T-helper 2 cell treated with Interferon-gamma antibody and Interleukin-4, amounts not matched to agents 5 μg/mL and 100 μg/mL, for 36 hours (primary cell): ENCODE results near the gene INA.
"Not testable (repeated sequence)": the region's sequence is repeated elsewhere in the genome, so short reads cannot be mapped to it uniquely, and the experiment has no call there.

Experiments
- DNase-seq: peaks from one replicate; pipeline ENCODE4 v3.0.0; 2021; ENCODE audit warnings: low spot score
- H3K27ac Mint-ChIP-seq: one replicate; pipeline ENCODE4 v1.8.0; 2021; ENCODE audit warnings: mild to moderate bottlenecking, mixed read lengths
- H3K27me3 Mint-ChIP-seq: one replicate; pipeline ENCODE4 v1.8.0; 2021; ENCODE audit warnings: low read depth, mixed read lengths
- H3K36me3 Mint-ChIP-seq: one replicate; pipeline ENCODE4 v1.8.0; 2021; ENCODE audit warnings: low read depth, mixed read lengths
- H3K4me1 Mint-ChIP-seq: one replicate; pipeline ENCODE4 v1.8.0; 2021; ENCODE audit warnings: low read depth, mixed read lengths
- H3K4me3 Mint-ChIP-seq: one replicate; pipeline ENCODE4 v1.8.0; 2022; ENCODE audit warnings: mild to moderate bottlenecking, moderate library complexity, mixed read lengths
- H3K9me3 Mint-ChIP-seq: one replicate; pipeline ENCODE4 v1.8.0; 2021; ENCODE audit warnings: mixed read lengths

The INA gene

GRCh38 chr10:103254538-103255325 is 22.2 kb upstream of the INA start:
- Mint-ChIP-seq H3K4me1 (peaks cover 8% of the 10 kb centered on the region), H3K27ac (no peak overlapping the region), H3K36me3 (no peaks in the 10 kb centered on the region), H3K9me3 (peaks cover 6% of the 10 kb centered on the region), H3K27me3 (peaks cover 2% of the 10 kb centered on the region), H3K4me3 (no peak overlapping the region)
- DNase-seq = no peak

GRCh38 chr10:103256613-103257012 is 20.3 kb upstream of the INA start:
- H3K9me3 Mint-ChIP-seq = no peaks in the 10 kb centered on the region
- no peak overlapping the region for H3K27ac Mint-ChIP-seq
- H3K4me1 Mint-ChIP-seq = peaks cover 8% of the 10 kb centered on the region
- no peak overlapping the region for H3K4me3 Mint-ChIP-seq
- H3K36me3 Mint-ChIP-seq = no peaks in the 10 kb centered on the region
- DNase-seq = no peak
- H3K27me3 Mint-ChIP-seq = no peaks in the 10 kb centered on the region

GRCh38 chr10:103257812-103258211 is 19.1 kb upstream of the INA start:
- H3K36me3 Mint-ChIP-seq = no peaks in the 10 kb centered on the region
- peaks cover 8% of the 10 kb centered on the region for H3K4me1 Mint-ChIP-seq
- DNase-seq = no peak
- no peaks in the 10 kb centered on the region for H3K27me3 Mint-ChIP-seq
- no peaks in the 10 kb centered on the region for H3K9me3 Mint-ChIP-seq
- H3K27ac Mint-ChIP-seq = no peak overlapping the region
- no peak overlapping the region for H3K4me3 Mint-ChIP-seq

- not testable (repeated sequence) for DNase-seq, H3K9me3 Mint-ChIP-seq, H3K36me3 Mint-ChIP-seq, H3K27ac Mint-ChIP-seq, H3K27me3 Mint-ChIP-seq, H3K4me3 Mint-ChIP-seq, H3K4me1 Mint-ChIP-seq
Observed at GRCh38 chr10:103258928-103259327, 18.0 kb upstream of the INA start.

- no peak for DNase-seq
- peaks cover 4% of the 10 kb centered on the region for H3K4me1 Mint-ChIP-seq
- H3K4me3 Mint-ChIP-seq = no peak overlapping the region
- H3K27ac Mint-ChIP-seq = no peak overlapping the region
- H3K27me3 Mint-ChIP-seq = peaks cover 4% of the 10 kb centered on the region
- no peaks in the 10 kb centered on the region for H3K36me3 Mint-ChIP-seq
- no peaks in the 10 kb centered on the region for H3K9me3 Mint-ChIP-seq
Observed at GRCh38 chr10:103259989-103260388, 16.9 kb upstream of the INA start.

- no peak overlapping the region for H3K27ac Mint-ChIP-seq
- no peak overlapping the region for H3K4me3 Mint-ChIP-seq
- H3K4me1 Mint-ChIP-seq = no peaks in the 10 kb centered on the region
- no peaks in the 10 kb centered on the region for H3K9me3 Mint-ChIP-seq
- H3K27me3 Mint-ChIP-seq = peaks cover 17% of the 10 kb centered on the region
- DNase-seq = no peak
- no peaks in the 10 kb centered on the region for H3K36me3 Mint-ChIP-seq
Observed at GRCh38 chr10:103262229-103262628, 14.7 kb upstream of the INA start.

GRCh38 chr10:103265717-103266329 is 11.1 kb upstream of the INA start:
- H3K4me3 Mint-ChIP-seq = no peak overlapping the region
- no peak overlapping the region for H3K27ac Mint-ChIP-seq
- no peaks in the 10 kb centered on the region for H3K4me1 Mint-ChIP-seq
- no peaks in the 10 kb centered on the region for H3K36me3 Mint-ChIP-seq
- H3K9me3 Mint-ChIP-seq = no peaks in the 10 kb centered on the region
- H3K27me3 Mint-ChIP-seq = peaks cover 22% of the 10 kb centered on the region
- peak; percentile 30 for DNase-seq

- DNase-seq = no peak
- no peak overlapping the region for H3K4me3 Mint-ChIP-seq
- H3K4me1 Mint-ChIP-seq = no peaks in the 10 kb centered on the region
- no peaks in the 10 kb centered on the region for H3K36me3 Mint-ChIP-seq
- peaks cover 28% of the 10 kb centered on the region for H3K27me3 Mint-ChIP-seq
- no peaks in the 10 kb centered on the region for H3K9me3 Mint-ChIP-seq
- H3K27ac Mint-ChIP-seq = no peak overlapping the region
Observed at GRCh38 chr10:103273041-103273441, 3.9 kb upstream of the INA start.

GRCh38 chr10:103276251-103276895 is 565 bp upstream of the INA start:
- H3K4me1 Mint-ChIP-seq = peaks cover 2% of the 10 kb centered on the region
- peaks cover 49% of the 10 kb centered on the region for H3K27me3 Mint-ChIP-seq
- no peak for DNase-seq
- no peaks in the 10 kb centered on the region for H3K9me3 Mint-ChIP-seq
- H3K27ac Mint-ChIP-seq = no peak overlapping the region
- H3K4me3 Mint-ChIP-seq = peak overlapping the region; percentile 50
- no peaks in the 10 kb centered on the region for H3K36me3 Mint-ChIP-seq

- Mint-ChIP-seq H3K36me3 (no peaks in the 10 kb centered on the region), H3K27ac (no peak overlapping the region), H3K4me3 (no peak overlapping the region), H3K27me3 (peaks cover 60% of the 10 kb centered on the region), H3K9me3 (no peaks in the 10 kb centered on the region), H3K4me1 (peaks cover 2% of the 10 kb centered on the region)
- DNase-seq = no peak
Observed at GRCh38 chr10:103277713-103278536, 987 bp downstream of the INA start.

GRCh38 chr10:103278537-103278823 is 1.5 kb downstream of the INA start:
- Mint-ChIP-seq H3K9me3 (no peaks in the 10 kb centered on the region), H3K27ac (no peak overlapping the region), H3K36me3 (no peaks in the 10 kb centered on the region), H3K27me3 (peaks cover 65% of the 10 kb centered on the region), H3K4me3 (no peak overlapping the region), H3K4me1 (peaks cover 2% of the 10 kb centered on the region)
- no peak for DNase-seq

- no peaks in the 10 kb centered on the region for H3K9me3 Mint-ChIP-seq
- peaks cover 66% of the 10 kb centered on the region for H3K27me3 Mint-ChIP-seq
- peaks cover 2% of the 10 kb centered on the region for H3K4me1 Mint-ChIP-seq
- H3K36me3 Mint-ChIP-seq = no peaks in the 10 kb centered on the region
- DNase-seq = peak; percentile 18
- peak overlapping the region; percentile 45 for H3K4me3 Mint-ChIP-seq
- H3K27ac Mint-ChIP-seq = peak overlapping the region; percentile 16
Observed at GRCh38 chr10:103278862-103279298, 1.9 kb downstream of the INA start.

GRCh38 chr10:103280031-103280430 is 3.1 kb downstream of the INA start:
- H3K4me1 Mint-ChIP-seq = peaks cover 2% of the 10 kb centered on the region
- no peaks in the 10 kb centered on the region for H3K9me3 Mint-ChIP-seq
- H3K27me3 Mint-ChIP-seq = peaks cover 67% of the 10 kb centered on the region
- no peaks in the 10 kb centered on the region for H3K36me3 Mint-ChIP-seq
- H3K27ac Mint-ChIP-seq = no peak overlapping the region
- no peak for DNase-seq
- no peak overlapping the region for H3K4me3 Mint-ChIP-seq

- peaks cover 62% of the 10 kb centered on the region for H3K27me3 Mint-ChIP-seq
Observed at GRCh38 chr10:103280506-103280905, 3.6 kb downstream of the INA start.

More at GRCh38 chr10:103280506-103280905, 3.6 kb downstream of the INA start:
- Mint-ChIP-seq H3K27ac (no peak overlapping the region), H3K4me3 (no peak overlapping the region), H3K36me3 (no peaks in the 10 kb centered on the region), H3K9me3 (no peaks in the 10 kb centered on the region), H3K4me1 (peaks cover 2% of the 10 kb centered on the region)
- DNase-seq = no peak
